H9 (cell line): Measurements from ENCODE around the gene ARHGEF10L. TPM values are rescaled to one million over a fixed set of nuclear protein-coding genes. Genes with fewer than 3 reads are reported as not detected.

Experiments
- DNase-seq: peaks from one replicate; pipeline ENCODE4 v3.0.0-alpha.2; 2017
- H2AFZ ChIP-seq: one replicate; pipeline ENCODE4 v1.6.1; 2013; ENCODE audit warnings: mild to moderate bottlenecking, low read length, control low read depth, moderate library complexity
- H2AK5ac ChIP-seq: 2 replicates; pipeline ENCODE4 v1.6.1; 2013; ENCODE audit warnings: low read length, control low read depth, mixed read lengths; ENCODE audit not compliant: insufficient read length
- H2BK120ac ChIP-seq: one replicate; pipeline ENCODE4 v1.6.1; 2013; ENCODE audit warnings: low read depth, mild to moderate bottlenecking, low read length, control low read depth, inconsistent platforms; ENCODE audit not compliant: poor library complexity, severe bottlenecking
- H2BK12ac ChIP-seq: 2 replicates; pipeline ENCODE4 v1.6.1; 2013; ENCODE audit warnings: low read length, control low read depth, mixed read lengths, low read depth; ENCODE audit not compliant: insufficient read length
- H2BK15ac ChIP-seq: 2 replicates; pipeline ENCODE4 v1.6.1; 2013; ENCODE audit warnings: low read depth, low read length, control low read depth
- H2BK20ac ChIP-seq: one replicate; pipeline ENCODE4 v1.6.1; 2013; ENCODE audit warnings: low read depth, mild to moderate bottlenecking, low read length, control low read depth, inconsistent platforms; ENCODE audit not compliant: poor library complexity, severe bottlenecking
- H2BK5ac ChIP-seq: 2 replicates; pipeline ENCODE4 v1.6.1; 2013; ENCODE audit warnings: low read length, control low read depth, mixed read lengths; ENCODE audit not compliant: insufficient read length
- H3K14ac ChIP-seq: 2 replicates; pipeline ENCODE4 v1.6.1; 2013; ENCODE audit warnings: low read length, control low read depth; ENCODE audit not compliant: insufficient read depth
- H3K18ac ChIP-seq: 2 replicates; pipeline ENCODE4 v1.6.1; 2013; ENCODE audit warnings: low read depth, mild to moderate bottlenecking, mixed read lengths, low read length, control low read depth; ENCODE audit not compliant: insufficient read length
- H3K23ac ChIP-seq: 2 replicates; pipeline ENCODE4 v1.6.1; 2013; ENCODE audit warnings: low read length, control low read depth, mixed read lengths, low read depth; ENCODE audit not compliant: insufficient read length
- H3K23me2 ChIP-seq: 2 replicates; pipeline ENCODE4 v1.6.1; 2013; ENCODE audit warnings: low read depth, mild to moderate bottlenecking, mixed read lengths, low read length, control low read depth; ENCODE audit not compliant: insufficient read length, poor library complexity, severe bottlenecking
- H3K27ac ChIP-seq: 2 replicates; pipeline ENCODE4 v1.5.1; 2013; ENCODE audit warnings: low read length, control low read depth, mixed read lengths, low read depth; ENCODE audit not compliant: insufficient read length
- H3K27me3 ChIP-seq: 2 replicates; pipeline ENCODE4 v1.6.1; 2013; ENCODE audit warnings: low read length, control low read depth, inconsistent platforms; ENCODE audit not compliant: insufficient read depth
- H3K4ac ChIP-seq: 2 replicates; pipeline ENCODE4 v1.6.1; 2013; ENCODE audit warnings: low read depth, mild to moderate bottlenecking, control low read depth, inconsistent platforms, low read length, moderate library complexity
- H3K4me1 ChIP-seq: 2 replicates; pipeline ENCODE4 v1.6.1; 2013; ENCODE audit warnings: low read length, control low read depth, inconsistent platforms; ENCODE audit not compliant: insufficient read depth
- H3K4me2 ChIP-seq: 2 replicates; pipeline ENCODE4 v1.6.1; 2013; ENCODE audit warnings: low read length, control low read depth, mixed read lengths; ENCODE audit not compliant: insufficient read length, insufficient read depth
- H3K56ac ChIP-seq: 2 replicates; pipeline ENCODE4 v1.6.1; 2013; ENCODE audit warnings: low read depth, mild to moderate bottlenecking, mixed read lengths, low read length, control low read depth; ENCODE audit not compliant: insufficient read length
- H3K79me1 ChIP-seq: 2 replicates; pipeline ENCODE4 v1.6.1; 2013; ENCODE audit warnings: low read depth, mild to moderate bottlenecking, moderate library complexity, low read length, control low read depth, inconsistent platforms; ENCODE audit not compliant: insufficient read depth, poor library complexity, severe bottlenecking
- H3K79me2 ChIP-seq: 2 replicates; pipeline ENCODE4 v1.6.1; 2013; ENCODE audit warnings: low read length, control low read depth, inconsistent platforms; ENCODE audit not compliant: insufficient read depth
- H3K9ac ChIP-seq: 2 replicates; pipeline ENCODE4 v1.6.1; 2013; ENCODE audit warnings: low read length, control low read depth, mixed read lengths; ENCODE audit not compliant: insufficient read length; ENCODE audit errors: extremely low read depth
- H3K9me3 ChIP-seq: one replicate; pipeline ENCODE4 v1.6.1; 2013; ENCODE audit warnings: low read depth, low read length, inconsistent platforms; ENCODE audit not compliant: control insufficient read depth
- H3T11ph ChIP-seq: one replicate; pipeline ENCODE4 v1.6.1; 2013; ENCODE audit warnings: mild to moderate bottlenecking, low read length, control low read depth, inconsistent platforms
- H4K20me1 ChIP-seq: one replicate; pipeline ENCODE4 v1.6.1; 2013; ENCODE audit not compliant: control insufficient read depth, insufficient read length, insufficient read depth
- H4K5ac ChIP-seq: 2 replicates; pipeline ENCODE4 v1.6.1; 2013; ENCODE audit warnings: low read depth, mild to moderate bottlenecking, mixed read lengths, low read length, control low read depth; ENCODE audit not compliant: insufficient read length
- H4K8ac ChIP-seq: replicated peaks from 2 replicates; pipeline ENCODE4 v1.6.1; 2013; ENCODE audit warnings: low read length, control low read depth, mixed read lengths, low read depth; ENCODE audit not compliant: insufficient read length
- H4K91ac ChIP-seq: 2 replicates; pipeline ENCODE4 v1.6.1; 2013; ENCODE audit warnings: low read depth, mild to moderate bottlenecking, moderate library complexity, mixed read lengths, low read length, control low read depth; ENCODE audit not compliant: insufficient read length
- H3K27ac Mint-ChIP-seq, 3 experiments: 2 replicates in 2 of 3; 3 replicates in 1 of 3; pipeline ENCODE4 v1.8.0; 2020 to 2021; ENCODE audit warnings: mixed read lengths in 3 of 3, mild to moderate bottlenecking in 1 of 3, moderate library complexity in 1 of 3
- H3K27me3 Mint-ChIP-seq: 2 replicates; pipeline ENCODE4 v1.8.0; 2021; ENCODE audit warnings: low read depth, mild to moderate bottlenecking, moderate library complexity, mixed read lengths
- H3K36me3 Mint-ChIP-seq, 3 experiments: 2 replicates in 2 of 3; 3 replicates in 1 of 3; pipeline ENCODE4 v1.8.0; 2020 to 2021; ENCODE audit warnings: low read depth in 3 of 3, mixed read lengths in 3 of 3; ENCODE audit not compliant: insufficient read depth in 1 of 3
- H3K4me1 Mint-ChIP-seq, 2 experiments: 2 replicates each; pipeline ENCODE4 v1.8.0; 2020; ENCODE audit warnings: mixed read lengths in 2 of 2
- H3K4me3 Mint-ChIP-seq, 2 experiments: 2 replicates in 1 of 2; 3 replicates in 1 of 2; pipeline ENCODE4 v1.8.0; 2020 to 2021; ENCODE audit warnings: mild to moderate bottlenecking in 2 of 2, mixed read lengths in 2 of 2, moderate library complexity in 1 of 2
- H3K9me3 Mint-ChIP-seq, 2 experiments: 2 replicates in 1 of 2; 3 replicates in 1 of 2; pipeline ENCODE4 v1.8.0; 2020; ENCODE audit warnings: mild to moderate bottlenecking in 2 of 2, mixed read lengths in 2 of 2, moderate library complexity in 1 of 2
- CTCF ChIP-seq: fragments of 200-600 bp; sonication (generic); conservative IDR thresholded peaks from 3 replicates; pipeline ENCODE4 v1.8.0; 2021; ENCODE audit warnings: antibody characterized with exemption, mild to moderate bottlenecking
- WGBS: extraction: QIAGEN DNeasy Blood & Tissue Kit; methylation state at CpG from one replicate; pipeline ENCODE4 v1.1.7; 2013; ENCODE audit warnings: missing lambda C conversion rate, low lambda C conversion rate, mixed read lengths; ENCODE audit not compliant: insufficient read length; ENCODE audit errors: extremely low coverage; 5-methylcytosine and 5-hydroxymethylcytosine counted together
- total RNA-seq: library from RNA; stranded (reverse); gene quantifications from 2 replicates; pipeline ENCODE4 v1.2.1, GENCODE V29; 2021

The ARHGEF10L gene
- total RNA-seq, 1 experiment from 2014 or later = 20.2 TPM

GRCh38 chr1:17742583-17742982, 203.1 kb downstream of the ARHGEF10L start:
- peaks cover 3% of the 10 kb centered on the region; the same call in 1 of the 2 replicates for H3K27me3 Mint-ChIP-seq
- Histone ChIP-seq H3K4me2 (no peak overlapping the region), H4K20me1 (no peaks in the 10 kb centered on the region), H3K79me2 (no peaks in the 10 kb centered on the region), H3K23me2 (no peaks in the 10 kb centered on the region), H3K18ac (no peak overlapping the region), H2BK15ac (no peak overlapping the region), H3K4ac (no peak overlapping the region), H3K27ac (no peak overlapping the region), H4K91ac (no peak overlapping the region), H4K5ac (no peak overlapping the region), H2AFZ (no peak overlapping the region), H2AK5ac (no peak overlapping the region), H3K23ac (no peak overlapping the region), H2BK5ac (no peak overlapping the region), H3K79me1 (no peaks in the 10 kb centered on the region), H2BK120ac (no peak overlapping the region), H2BK12ac (no peak overlapping the region), H3K9ac (no peak overlapping the region), H3K27me3 (no peaks in the 10 kb centered on the region), H3K14ac (no peak overlapping the region), H2BK20ac (no peak overlapping the region), H3K4me1 (no peaks in the 10 kb centered on the region), H4K8ac (no peak overlapping the region), H3T11ph (no peak overlapping the region), H3K56ac (no peak overlapping the region), H3K9me3 (no peaks in the 10 kb centered on the region)
- WGBS = no CpG with 5 or more reads among the region's 5 CpGs
- no peak for TF ChIP-seq CTCF
- no peaks in the 10 kb centered on the region for H3K36me3 Mint-ChIP-seq
- H3K4me3 Mint-ChIP-seq = no peak overlapping the region
- no peaks in the 10 kb centered on the region for H3K9me3 Mint-ChIP-seq
- no peak overlapping the region for H3K27ac Mint-ChIP-seq
- DNase-seq = no peak
- peaks cover 9 to 27% of the 10 kb centered on the region in 2 experiments for H3K4me1 Mint-ChIP-seq
